Hematopoietic multipotent progenitor cell treated with erythropoietin and hydrocortisone succinate and interleukin-3 and kit ligand, for 15 days (in vitro differentiated cells): ENCODE results near the gene SLC22A23.

ENCODE experiments used
- DNase-seq: peaks from one replicate; pipeline ENCODE4 v3.0.0-alpha.2; 2015; ENCODE audit warnings: low spot score

The SLC22A23 gene

GRCh38 chr6:3240595-3240994 lies 216.3 kb downstream of the SLC22A23 start:
- DNase-seq, result no peak

- no peak for DNase-seq
Observed at GRCh38 chr6:3239110-3239830, 217.6 kb downstream of the SLC22A23 start.

- DNase-seq, result no peak
Observed at GRCh38 chr6:3237761-3238662, 218.8 kb downstream of the SLC22A23 start.

- DNase-seq, result no peak
Observed at GRCh38 chr6:3236005-3236404, 220.8 kb downstream of the SLC22A23 start.

GRCh38 chr6:3235486-3235885 lies 221.4 kb downstream of the SLC22A23 start:
- DNase-seq, result no peak

GRCh38 chr6:3233904-3234303 lies 222.9 kb downstream of the SLC22A23 start:
- DNase-seq, result no peak

- DNase-seq, result no peak
Observed at GRCh38 chr6:3233321-3233720, 223.5 kb downstream of the SLC22A23 start.

GRCh38 chr6:3232017-3232945 lies 224.6 kb downstream of the SLC22A23 start:
- no peak for DNase-seq

GRCh38 chr6:3231247-3232016 lies 225.4 kb downstream of the SLC22A23 start:
- no peak for DNase-seq

GRCh38 chr6:3230900-3231246 lies 226.0 kb downstream of the SLC22A23 start:
- no peak for DNase-seq

- DNase-seq, result no peak
Observed at GRCh38 chr6:3230256-3230882, 226.5 kb downstream of the SLC22A23 start.

- DNase-seq, result no peak
Observed at GRCh38 chr6:3229566-3230178, 227.2 kb downstream of the SLC22A23 start.

- DNase-seq, result no peak
Observed at GRCh38 chr6:3228771-3229565, 227.9 kb downstream of the SLC22A23 start.

- DNase-seq, result no peak
Observed at GRCh38 chr6:3228046-3228671, 228.7 kb downstream of the SLC22A23 start.

GRCh38 chr6:3227363-3228045 lies 229.3 kb downstream of the SLC22A23 start, which contains the start of gene TUBB2B:
Gene TUBB2B (minus strand): TSS chr6:3227653. CDS start chr6:3227543, 110 bp downstream.
- DNase-seq, result no peak

- no peak for DNase-seq
Observed at GRCh38 chr6:3226481-3227362, 230.1 kb downstream of the SLC22A23 start.

GRCh38 chr6:3226042-3226441 lies 230.8 kb downstream of the SLC22A23 start:
- DNase-seq, result no peak
